Suprapubic skin (tissue), 4 donors: Measurements from ENCODE around the gene CYB5RL. TPM values are rescaled to one million over a fixed set of nuclear protein-coding genes. Genes with fewer than 3 reads are reported as not detected.
"Not testable (repeated sequence)": the region's sequence is repeated elsewhere in the genome, so short reads cannot be mapped to it uniquely, and the experiment has no call there.

ENCODE experiments used
- DNase-seq, 2 donors: peaks; one replicate each; pipeline ENCODE4 v3.0.0-alpha.2; 2019; ENCODE audit warnings: low spot score in 2 of 2
- H3K27ac ChIP-seq: fragments of 200-600 bp; sonication (generic); one replicate; pipeline ENCODE4 v1.5.1; 2019
- H3K27me3 ChIP-seq: fragments of 200-600 bp; sonication (generic); one replicate; pipeline ENCODE4 v1.5.1; 2019
- H3K36me3 ChIP-seq: fragments of 200-600 bp; sonication (generic); one replicate; pipeline ENCODE4 v1.5.1; 2019
- H3K4me1 ChIP-seq: fragments of 200-600 bp; sonication (generic); one replicate; pipeline ENCODE4 v1.5.1; 2019
- H3K4me3 ChIP-seq: fragments of 200-600 bp; sonication (generic); one replicate; pipeline ENCODE4 v1.5.1; 2019; ENCODE audit warnings: mild to moderate bottlenecking
- H3K9me3 ChIP-seq: fragments of 200-600 bp; sonication (generic); one replicate; pipeline ENCODE4 v1.5.1; 2019
- EP300 ChIP-seq: sonication (generic); formaldehyde crosslinking; IDR thresholded peaks from one replicate; pipeline ENCODE4 v1.6.1; 2017; ENCODE audit warnings: antibody characterized with exemption
- POLR2A ChIP-seq, 2 donors: fragments of 450-650 bp; IDR thresholded peaks; one replicate each; pipeline ENCODE4 v1.6.1; 2017; ENCODE audit warnings: antibody characterized with exemption in 2 of 2, mild to moderate bottlenecking in 2 of 2, moderate library complexity in 2 of 2
- POLR2AphosphoS5 ChIP-seq, 3 donors: sonication (generic); formaldehyde crosslinking; IDR thresholded peaks; one replicate each; pipeline ENCODE4 v1.6.1; 2017; ENCODE audit warnings: antibody characterized with exemption in 3 of 3
- WGBS: methylation state at CpG from one replicate; pipeline ENCODE4 v1.1.5; 2018; 5-methylcytosine and 5-hydroxymethylcytosine counted together
- total RNA-seq, 4 donors: library from RNA; depleted of rRNA; stranded (reverse); fragments of >200 nt; gene quantifications; one replicate each; pipeline ENCODE4 v1.1.0, GENCODE V29; 2016
- TF ChIP-seq, protein P1 (sequence below), 2 donors: fragments of 200-600 bp in 1 of 2; fragments of 450-650 bp in 1 of 2; sonication (generic) in 1 of 2; IDR thresholded peaks; one replicate each; pipeline ENCODE4 v1.5.1; 2016 to 2019; ENCODE audit warnings: antibody characterized with exemption in 2 of 2, mild to moderate bottlenecking in 1 of 2, moderate library complexity in 1 of 2

CYB5RL gene
- total RNA-seq, 4 donors from 2014 or later, result 5.0 to 12.6 (median 5.4) TPM

DNA sequence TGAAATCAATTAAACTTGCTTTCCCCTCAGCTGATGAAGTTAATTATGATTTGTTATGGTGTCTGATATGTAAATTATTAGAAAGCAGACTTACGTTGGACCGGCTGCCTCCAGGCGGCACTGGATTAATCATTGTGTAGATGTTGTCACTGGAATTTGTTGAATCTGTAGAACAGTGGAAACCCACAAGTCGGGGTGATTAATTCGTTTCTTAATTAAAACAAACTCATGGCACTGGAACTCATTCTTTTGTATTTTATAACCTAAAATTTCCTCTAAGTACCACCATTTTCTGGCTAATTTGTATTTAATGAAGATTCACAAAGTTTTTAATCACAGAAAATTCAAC lies 39.2 kb upstream of the CYB5RL start:
- DNase-seq, result no peak
- Histone ChIP-seq H3K4me3 (no peak overlapping the region), H3K27me3 (no peaks in the 10 kb centered on the region), H3K36me3 (peaks cover 56% of the 10 kb centered on the region), H3K27ac (no peak overlapping the region), H3K4me1 (no peaks in the 10 kb centered on the region), H3K9me3 (no peaks in the 10 kb centered on the region)
- no peak for TF ChIP-seq POLR2A (IDR thresholded peaks at IDR 0.05)
- 81% methylated on average over 5 of the region's 5 CpGs for WGBS

GRCh38 chr1:54238353-54239034 lies 38.7 kb upstream of the CYB5RL start:
- Histone ChIP-seq H3K27ac (no peak overlapping the region), H3K36me3 (peaks cover 56% of the 10 kb centered on the region), H3K4me3 (no peak overlapping the region), H3K4me1 (no peaks in the 10 kb centered on the region), H3K27me3 (no peaks in the 10 kb centered on the region), H3K9me3 (no peaks in the 10 kb centered on the region)
- 74% methylated on average over 11 of the region's 12 CpGs for WGBS
- TF ChIP-seq, protein P1, sequence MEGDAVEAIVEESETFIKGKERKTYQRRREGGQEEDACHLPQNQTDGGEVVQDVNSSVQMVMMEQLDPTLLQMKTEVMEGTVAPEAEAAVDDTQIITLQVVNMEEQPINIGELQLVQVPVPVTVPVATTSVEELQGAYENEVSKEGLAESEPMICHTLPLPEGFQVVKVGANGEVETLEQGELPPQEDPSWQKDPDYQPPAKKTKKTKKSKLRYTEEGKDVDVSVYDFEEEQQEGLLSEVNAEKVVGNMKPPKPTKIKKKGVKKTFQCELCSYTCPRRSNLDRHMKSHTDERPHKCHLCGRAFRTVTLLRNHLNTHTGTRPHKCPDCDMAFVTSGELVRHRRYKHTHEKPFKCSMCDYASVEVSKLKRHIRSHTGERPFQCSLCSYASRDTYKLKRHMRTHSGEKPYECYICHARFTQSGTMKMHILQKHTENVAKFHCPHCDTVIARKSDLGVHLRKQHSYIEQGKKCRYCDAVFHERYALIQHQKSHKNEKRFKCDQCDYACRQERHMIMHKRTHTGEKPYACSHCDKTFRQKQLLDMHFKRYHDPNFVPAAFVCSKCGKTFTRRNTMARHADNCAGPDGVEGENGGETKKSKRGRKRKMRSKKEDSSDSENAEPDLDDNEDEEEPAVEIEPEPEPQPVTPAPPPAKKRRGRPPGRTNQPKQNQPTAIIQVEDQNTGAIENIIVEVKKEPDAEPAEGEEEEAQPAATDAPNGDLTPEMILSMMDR (IDR thresholded peaks at IDR 0.05), result no peak
- TF ChIP-seq POLR2AphosphoS5 (IDR thresholded peaks at IDR 0.05) (no peak), EP300 (no peak), POLR2A (IDR thresholded peaks at IDR 0.05) (no peak)
- DNase-seq, result no peak

- DNase-seq, result no peak
- no peaks in the 10 kb centered on the region for H3K4me1 ChIP-seq
- H3K4me3 ChIP-seq, result no peak overlapping the region
- peaks cover 51% of the 10 kb centered on the region for H3K36me3 ChIP-seq
- no peak overlapping the region for H3K27ac ChIP-seq
- 87% methylated on average over 10 of the region's 10 CpGs for WGBS
- TF ChIP-seq EP300 (no peak), POLR2AphosphoS5 (IDR thresholded peaks at IDR 0.05) (no peak), POLR2A (IDR thresholded peaks at IDR 0.05) (no peak)
- TF ChIP-seq, protein P1 (IDR thresholded peaks at IDR 0.05), result no peak
- H3K27me3 ChIP-seq, result no peaks in the 10 kb centered on the region
- H3K9me3 ChIP-seq, result no peaks in the 10 kb centered on the region
Measured at GRCh38 chr1:54237586-54237985, 37.8 kb upstream of the CYB5RL start.

DNA sequence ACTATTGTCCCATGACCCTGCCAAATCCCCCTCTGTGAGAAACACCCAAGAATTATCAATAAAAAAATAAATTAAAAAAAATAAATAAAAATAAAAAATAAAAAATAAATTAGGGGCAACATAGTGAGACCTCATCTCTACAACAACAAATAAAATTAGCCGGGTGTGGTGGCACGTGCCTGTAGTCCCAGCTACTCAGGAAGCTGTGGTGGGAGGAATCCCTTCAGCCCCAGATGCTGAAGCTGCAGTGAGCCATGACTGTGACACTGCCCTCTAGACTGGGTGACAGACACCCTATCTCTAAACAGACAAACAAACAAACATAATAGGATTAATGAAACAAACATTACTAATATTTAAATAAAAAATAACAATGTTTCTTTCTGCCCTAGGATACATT lies 34.5 kb upstream of the CYB5RL start:
- WGBS, result 83% methylated on average over 2 of the region's 2 CpGs
- TF ChIP-seq POLR2A (IDR thresholded peaks at IDR 0.05), result no peak
- TF ChIP-seq POLR2AphosphoS5 (IDR thresholded peaks at IDR 0.05), result no peak
- TF ChIP-seq, protein P1 (IDR thresholded peaks at IDR 0.05), result no peak
- TF ChIP-seq EP300, result no peak
- no peak for DNase-seq
- H3K36me3 ChIP-seq, result peaks cover 25% of the 10 kb centered on the region
- peaks cover 6% of the 10 kb centered on the region for H3K4me1 ChIP-seq
- no peak overlapping the region for H3K4me3 ChIP-seq
- H3K27me3 ChIP-seq, result no peaks in the 10 kb centered on the region
- no peak overlapping the region for H3K27ac ChIP-seq
- no peaks in the 10 kb centered on the region for H3K9me3 ChIP-seq

GRCh38 chr1:54233196-54233595 lies 33.4 kb upstream of the CYB5RL start:
- not testable (repeated sequence) for H3K9me3 ChIP-seq, H3K27ac ChIP-seq, H3K4me3 ChIP-seq, DNase-seq, H3K27me3 ChIP-seq
- Histone ChIP-seq H3K4me1 (peaks cover 15% of the 10 kb centered on the region), H3K36me3 (peaks cover 15% of the 10 kb centered on the region)
- no CpG with 5 or more reads among the region's 33 CpGs for WGBS

GRCh38 chr1:54230507-54231339 lies 30.9 kb upstream of the CYB5RL start:
- TF ChIP-seq EP300 (no peak), POLR2A (IDR thresholded peaks at IDR 0.05) (no peak), POLR2AphosphoS5 (IDR thresholded peaks at IDR 0.05) (no peak)
- TF ChIP-seq, protein P1 (IDR thresholded peaks at IDR 0.05), result no peak
- Histone ChIP-seq H3K36me3 (no peaks in the 10 kb centered on the region), H3K9me3 (no peaks in the 10 kb centered on the region), H3K4me1 (peaks cover 26% of the 10 kb centered on the region), H3K27me3 (no peaks in the 10 kb centered on the region), H3K27ac (no peak overlapping the region), H3K4me3 (no peak overlapping the region)
- no peak for DNase-seq
- 71% methylated on average over 15 of the region's 15 CpGs for WGBS
